ENCODE data around the gene SLC5A1.

- no peak for TF ChIP-seq CTCF (IDR thresholded peaks at IDR 0.05 in 4 of 5, conservative IDR thresholded peaks at IDR 0.05 in 1 of 5)
- no peak for TF ChIP-seq POLR2A (IDR thresholded peaks at IDR 0.05)
Measured at GRCh38 chr22:32005453-32005852, 37.6 kb upstream of the SLC5A1 start.

All from gastrocnemius medialis (tissue), 4 donors.